HG03460 (cell line): ENCODE measurements around the gene ZCCHC3.
A peak's percentile ranks its signal among the peaks of the same experiment; 100 is the strongest.
"Not testable (repeated sequence)": the region's sequence is repeated elsewhere in the genome, so short reads cannot be mapped to it uniquely, and the experiment has no call there.

Experiments used
- ATAC-seq: cut with Tn5 transposase; IDR thresholded peaks from one replicate; pipeline ENCODE4 v1.9.1; 2021; ENCODE audit not compliant: unreplicated experiment

The ZCCHC3 gene

GRCh38 chr20:297098-297924 is at the start of gene ZCCHC3:
TSS of gene ZCCHC3 (plus strand) at chr20:297570. CDS start at chr20:297587, 17 bp downstream.
- peak; percentile 76 for ATAC-seq

- no peak for ATAC-seq
Measured at GRCh38 chr20:251354-251753, 46.0 kb upstream of the ZCCHC3 start.

GRCh38 chr20:252801-253200 is 44.6 kb upstream of the ZCCHC3 start:
- no peak for ATAC-seq

- ATAC-seq, result not testable (repeated sequence)
Measured at GRCh38 chr20:253447-253846, 43.9 kb upstream of the ZCCHC3 start.

GRCh38 chr20:257419-257818 is 40.0 kb upstream of the ZCCHC3 start, which contains the start of gene DEFB132:
TSS of gene DEFB132 (plus strand) at chr20:257724. CDS start at chr20:257779, 55 bp downstream.
- no peak for ATAC-seq

GRCh38 chr20:258269-258858 is 39.0 kb upstream of the ZCCHC3 start:
- ATAC-seq, result no peak

GRCh38 chr20:258963-259362 is 38.4 kb upstream of the ZCCHC3 start:
- ATAC-seq, result no peak

GRCh38 chr20:259981-260380 is 37.4 kb upstream of the ZCCHC3 start:
- no peak for ATAC-seq

GRCh38 chr20:263701-264100 is 33.7 kb upstream of the ZCCHC3 start:
- ATAC-seq, result no peak

GRCh38 chr20:266596-267562 is 30.5 kb upstream of the ZCCHC3 start:
- ATAC-seq, result peak; percentile 80

- ATAC-seq, result no peak
Measured at GRCh38 chr20:270517-270916, 26.9 kb upstream of the ZCCHC3 start.

- no peak for ATAC-seq
Measured at GRCh38 chr20:271069-271468, 26.3 kb upstream of the ZCCHC3 start.

- ATAC-seq, result no peak
Measured at GRCh38 chr20:271528-271927, 25.8 kb upstream of the ZCCHC3 start.

- no peak for ATAC-seq
Measured at GRCh38 chr20:272718-273117, 24.7 kb upstream of the ZCCHC3 start.

GRCh38 chr20:273884-274283 is 23.5 kb upstream of the ZCCHC3 start:
- ATAC-seq, result no peak

- ATAC-seq, result no peak
Measured at GRCh38 chr20:275791-276190, 21.6 kb upstream of the ZCCHC3 start.

- no peak for ATAC-seq
Measured at GRCh38 chr20:276620-277495, 20.5 kb upstream of the ZCCHC3 start.

- no peak for ATAC-seq
Measured at GRCh38 chr20:277496-277781, 19.9 kb upstream of the ZCCHC3 start.

- no peak for ATAC-seq
Measured at GRCh38 chr20:278181-278580, 19.2 kb upstream of the ZCCHC3 start.
